ENCODE results near the gene MAX. TPM values are rescaled to one million over a fixed set of nuclear protein-coding genes. Genes with fewer than 3 reads are reported as not detected.
A peak's percentile ranks its signal among the peaks of the same experiment; 100 is the strongest.

MAX gene
- total RNA-seq, 6 experiments from 2014 or later, result 15.7 to 38.0 (median 31.7) TPM

GRCh38 chr14:65144170-65144569 is 41.9 kb upstream of the MAX start:
- DNase-seq, result no peak
- H3K27me3 ChIP-seq, result no peaks in the 10 kb centered on the region
- no peaks in the 10 kb centered on the region for H3K36me3 ChIP-seq
- no peaks in the 10 kb centered on the region for H3K4me1 ChIP-seq
- ATAC-seq, result peak in 1 of 4 donors; percentile 29
- intact Hi-C loops (cut with DNase I), result no loop called here
- H3K9me3 ChIP-seq, result no peaks in the 10 kb centered on the region
- no CpG with 5 or more reads among the region's 8 CpGs for WGBS (ENCODE audit: insufficient coverage, low coverage, low lambda C conversion rate, missing lambda C conversion rate)
- no peak overlapping the region for H3K4me3 ChIP-seq
- TF ChIP-seq CTCF (IDR thresholded peaks at IDR 0.05) (no peak), POLR2A (IDR thresholded peaks at IDR 0.05) (no peak)
- H3K27ac ChIP-seq, result no peak overlapping the region

GRCh38 chr14:65142914-65143625 is 40.8 kb upstream of the MAX start:
- no peaks in the 10 kb centered on the region for H3K4me1 ChIP-seq
- no peak for DNase-seq
- 59% methylated on average over 8 of the region's 8 CpGs for WGBS (ENCODE audit: insufficient coverage, low coverage, low lambda C conversion rate, missing lambda C conversion rate)

GRCh38 chr14:65142429-65142828 is 40.1 kb upstream of the MAX start:
- Histone ChIP-seq H3K9me3 (no peaks in the 10 kb centered on the region), H3K4me3 (no peak overlapping the region), H3K36me3 (no peaks in the 10 kb centered on the region), H3K4me1 (no peaks in the 10 kb centered on the region), H3K27ac (no peak overlapping the region), H3K27me3 (no peaks in the 10 kb centered on the region)
- intact Hi-C loops (cut with DNase I), result no loop called here
- TF ChIP-seq POLR2A (IDR thresholded peaks at IDR 0.05) (no peak), CTCF (IDR thresholded peaks at IDR 0.05) (no peak)
- DNase-seq (no peak), ATAC-seq (no peak)
- WGBS (ENCODE audit: insufficient coverage, low coverage, low lambda C conversion rate, missing lambda C conversion rate), result 73% methylated on average over 4 of the region's 4 CpGs

More at GRCh38 chr14:65142914-65143625, 40.8 kb upstream of the MAX start:
- intact Hi-C loops (cut with DNase I), result no loop called here
- no peak overlapping the region for H3K4me3 ChIP-seq
- TF ChIP-seq CTCF (IDR thresholded peaks at IDR 0.05), result no peak
- TF ChIP-seq POLR2A (IDR thresholded peaks at IDR 0.05), result no peak
- no peaks in the 10 kb centered on the region for H3K9me3 ChIP-seq
- ATAC-seq, result no peak
- no peaks in the 10 kb centered on the region for H3K27me3 ChIP-seq
- H3K36me3 ChIP-seq, result no peaks in the 10 kb centered on the region
- no peak overlapping the region for H3K27ac ChIP-seq

GRCh38 chr14:65141523-65141922 is 39.2 kb upstream of the MAX start:
- DNase-seq (no peak), ATAC-seq (no peak)
- Histone ChIP-seq H3K4me1 (no peaks in the 10 kb centered on the region), H3K36me3 (no peaks in the 10 kb centered on the region), H3K9me3 (no peaks in the 10 kb centered on the region), H3K27me3 (no peaks in the 10 kb centered on the region), H3K27ac (no peak overlapping the region), H3K4me3 (no peak overlapping the region)
- TF ChIP-seq CTCF (IDR thresholded peaks at IDR 0.05), result no peak
- TF ChIP-seq POLR2A (IDR thresholded peaks at IDR 0.05), result no peak
- intact Hi-C loops (cut with DNase I), result no loop called here
- 48% methylated on average over 4 of the region's 5 CpGs for WGBS (ENCODE audit: insufficient coverage, low coverage, low lambda C conversion rate, missing lambda C conversion rate)

Measured in right lobe of liver (tissue), 6 donors.